NCI-H748 (cell line): ENCODE measurements around the gene NOL3.

Source experiments
- DNase-seq: peaks from one replicate; lab custom pipeline; 2025; ENCODE audit not compliant: unreplicated experiment; lab: John Stamatoyannopoulos, UW

Gene NOL3

DNA sequence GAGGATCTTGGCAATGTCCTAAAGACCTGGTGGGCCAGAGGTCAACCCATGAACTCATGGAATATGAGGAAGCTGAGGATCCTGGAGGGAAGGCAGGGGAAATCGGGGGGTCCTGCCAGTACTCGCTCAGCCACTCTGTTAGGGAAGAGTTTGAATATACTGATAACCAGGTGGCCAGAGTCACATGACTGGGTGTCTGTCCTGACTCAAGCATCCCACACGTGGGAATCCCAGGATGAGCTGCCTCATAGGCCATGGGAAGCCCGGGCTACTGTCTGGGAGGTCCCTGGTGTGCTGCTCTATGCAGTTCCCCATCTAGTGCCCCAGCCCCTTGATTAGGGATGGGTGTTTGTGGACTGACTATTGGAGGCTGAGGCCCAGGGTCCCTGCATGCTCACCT, 18.0 kb downstream of the NOL3 start:
- no peak for DNase-seq

DNA sequence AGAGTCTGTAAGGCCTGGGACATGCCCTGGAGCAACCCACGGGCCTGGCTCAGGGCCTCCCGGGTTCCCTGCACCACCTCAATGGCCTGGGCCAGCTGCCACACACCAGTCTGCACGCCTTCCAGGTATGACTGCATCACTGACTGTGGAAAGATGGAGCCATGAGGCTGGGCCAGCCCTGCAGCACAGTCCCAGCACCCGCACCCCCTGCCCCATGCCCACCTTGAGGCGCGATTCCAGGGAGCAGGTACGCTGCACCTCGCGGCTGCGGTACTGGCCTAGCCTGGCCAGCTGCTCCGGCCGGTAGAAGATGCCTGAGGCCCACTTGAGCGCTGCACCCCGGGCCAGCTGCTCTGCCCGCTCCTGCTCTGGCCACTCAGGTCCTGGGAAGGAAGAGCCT, 18.5 kb downstream of the NOL3 start:
- no peak for DNase-seq

DNA sequence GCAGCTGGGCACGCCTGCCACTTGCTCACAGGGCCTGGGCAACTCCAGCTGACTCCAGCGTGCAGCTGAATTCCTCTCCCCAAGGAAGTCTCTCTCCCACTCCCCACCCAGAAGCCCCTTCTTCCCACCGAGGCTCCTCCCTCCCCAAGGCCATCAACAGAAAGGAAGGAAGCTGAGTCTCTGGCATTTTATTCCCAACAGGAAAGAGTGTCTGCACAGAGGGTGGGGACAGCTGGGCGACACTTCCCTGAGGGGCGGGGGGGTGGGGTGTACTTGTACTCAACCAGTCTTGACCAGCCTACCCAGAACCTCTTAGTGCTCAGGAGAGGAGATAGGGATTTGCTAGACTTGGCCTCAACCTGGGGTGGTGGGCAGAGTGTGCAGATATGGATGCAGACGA, 19.7 kb downstream of the NOL3 start, which contains the start of gene EXOC3L1:
Gene EXOC3L1, minus strand, starts transcription at position 96 of the 400 bp plus-strand sequence. CDS start 460 bp downstream, outside the sequence.
- DNase-seq, result no peak

GRCh38 chr16:67190448-67191399, 20.4 kb downstream of the NOL3 start:
- DNase-seq, result no peak

GRCh38 chr16:67191411-67191994, 21.2 kb downstream of the NOL3 start:
- DNase-seq, result no peak

- peak; percentile 88 for DNase-seq
These were observed 21.8 kb downstream of the NOL3 start, which contains the start of gene E2F4 for GRCh38 chr16:67191995-67192681. TSS of gene E2F4 (plus strand) at chr16:67192155. CDS start at chr16:67192228, 73 bp downstream.

GRCh38 chr16:67192781-67193361, 22.5 kb downstream of the NOL3 start:
- DNase-seq, result no peak

- DNase-seq, result no peak
These were observed 23.2 kb downstream of the NOL3 start for GRCh38 chr16:67193536-67193935.

GRCh38 chr16:67194260-67194659, 23.9 kb downstream of the NOL3 start:
- no peak for DNase-seq

- DNase-seq, result no peak
These were observed 25.3 kb downstream of the NOL3 start for GRCh38 chr16:67195676-67196075.

DNA sequence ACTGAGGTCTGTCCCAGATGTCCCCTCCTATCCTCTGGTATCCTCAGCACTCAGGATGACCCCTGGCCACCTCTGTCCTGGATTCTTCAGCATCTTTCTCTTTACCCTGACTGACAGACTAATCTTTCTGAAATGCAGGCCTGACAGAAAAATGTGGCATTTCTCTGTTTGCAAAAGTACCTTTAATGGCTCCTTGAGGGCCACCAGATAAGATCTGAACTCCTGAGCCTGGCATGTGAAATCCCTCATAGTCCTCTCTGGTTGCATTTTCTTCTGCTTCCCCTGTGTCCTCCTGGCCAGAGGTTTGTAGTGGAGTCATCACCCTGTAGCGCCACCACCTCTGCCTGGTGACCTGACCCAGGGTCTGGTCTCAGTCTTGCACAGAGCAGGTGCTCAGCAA, 26.5 kb downstream of the NOL3 start:
- DNase-seq, result no peak

DNA sequence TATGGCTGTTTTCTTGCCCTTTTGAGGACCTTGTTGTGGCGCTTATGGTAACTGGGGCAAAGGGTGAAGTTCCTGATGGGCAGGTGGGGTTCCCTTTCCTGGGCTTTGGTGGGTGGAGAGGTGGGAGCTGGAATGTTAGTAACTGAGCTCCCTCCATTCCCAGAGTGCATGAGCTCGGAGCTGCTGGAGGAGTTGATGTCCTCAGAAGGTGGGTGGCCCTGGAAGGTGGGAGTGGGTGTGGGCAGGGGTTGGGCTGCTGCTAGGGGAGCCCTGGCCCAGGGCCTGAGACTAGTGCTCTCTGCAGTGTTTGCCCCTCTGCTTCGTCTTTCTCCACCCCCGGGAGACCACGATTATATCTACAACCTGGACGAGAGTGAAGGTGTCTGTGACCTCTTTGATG, 27.4 kb downstream of the NOL3 start:
- DNase-seq, result no peak

DNA sequence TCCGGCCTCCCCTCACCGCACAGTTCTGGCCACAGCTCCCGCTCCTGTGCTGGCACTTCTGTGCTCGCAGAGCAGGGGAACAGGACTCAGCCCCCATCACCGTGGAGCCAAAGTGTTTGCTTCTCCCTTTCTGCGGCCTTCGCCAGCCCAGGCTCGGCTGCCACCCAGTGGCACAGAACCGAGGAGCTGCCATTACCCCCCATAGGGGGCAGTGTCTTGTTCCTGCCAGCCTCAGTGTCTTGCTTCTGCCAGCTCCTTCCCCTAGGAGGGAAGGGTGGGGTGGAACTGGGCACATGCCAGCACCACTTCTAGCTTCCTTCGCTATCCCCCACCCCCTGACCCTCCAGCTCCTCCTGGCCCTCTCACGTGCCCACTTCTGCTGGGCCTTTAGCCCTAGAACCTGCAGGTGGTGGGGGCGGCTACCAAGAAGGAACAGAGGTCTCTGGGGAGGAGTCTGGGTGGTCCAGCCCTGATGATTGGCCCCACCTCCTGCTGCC, 27.9 kb downstream of the NOL3 start:
- peak; percentile 21 for DNase-seq

GRCh38 chr16:67199011-67199807, 28.9 kb downstream of the NOL3 start, which contains the start of gene ELMO3:
TSS of gene ELMO3 (plus strand) at chr16:67199131. CDS start at chr16:67199327, 196 bp downstream.
- DNase-seq, result peak; percentile 73

DNA sequence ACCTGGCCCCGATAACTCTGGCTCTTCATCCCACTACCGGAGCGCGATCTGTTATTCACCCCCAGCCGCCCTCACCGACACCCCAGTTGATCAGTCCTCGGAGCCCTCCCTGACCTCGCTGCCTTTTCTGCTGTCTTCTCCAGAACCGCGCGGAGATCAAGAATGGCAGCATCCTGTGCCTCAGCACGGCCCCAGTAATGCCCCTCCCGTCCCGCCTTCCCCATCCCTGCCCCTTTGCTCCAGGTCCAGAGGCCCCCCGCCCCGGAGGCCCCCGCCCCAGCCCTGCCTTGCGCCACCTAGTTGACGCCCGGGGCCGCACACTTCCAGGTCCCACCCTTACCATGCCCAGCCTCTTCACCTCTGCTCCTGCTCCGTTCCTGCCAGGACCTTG, 29.5 kb downstream of the NOL3 start:
- peak; percentile 24 for DNase-seq

GRCh38 chr16:67200491-67200890, 30.2 kb downstream of the NOL3 start:
- DNase-seq, result no peak

- DNase-seq, result no peak
These were observed 31.3 kb downstream of the NOL3 start for GRCh38 chr16:67201411-67202345.

- DNase-seq, result no peak
These were observed 32.1 kb downstream of the NOL3 start for GRCh38 chr16:67202426-67202825.

- DNase-seq, result no peak
These were observed 32.7 kb downstream of the NOL3 start for GRCh38 chr16:67202956-67203493.
